Heart left ventricle (tissue), 16 donors: Measurements from ENCODE around the gene TTC38. TPM values are rescaled to one million over a fixed set of nuclear protein-coding genes. Genes with fewer than 3 reads are reported as not detected.
A peak's percentile ranks its signal among the peaks of the same experiment; 100 is the strongest.

ENCODE experiments used
- ATAC-seq, 4 donors: fragments of 200-7000 bp; cut with Tn5 transposase; one replicate each; pipeline ENCODE4 v1.9.1; 2020 to 2022; ENCODE audit warnings: moderate library complexity in 4 of 4, mild to moderate bottlenecking in 3 of 4, moderate number of reproducible peaks in 1 of 4
- DNase-seq, 5 donors: peaks; one replicate each; pipeline ENCODE4 v3.0.0-alpha.2; 2020
- H3K27ac ChIP-seq, 12 donors: fragments of 200-600 bp; sonication (generic) in 4 of 12; one replicate each; pipeline versions ENCODE4 v1.5.0 to v1.8.0; 2016 to 2022; ENCODE audit warnings: mild to moderate bottlenecking in 2 of 12
- H3K27me3 ChIP-seq, 9 donors: fragments of 200-600 bp; sonication (generic) in 2 of 9; one replicate each; pipeline versions ENCODE4 v1.5.1 to v1.8.0; 2016 to 2022; ENCODE audit warnings: mild to moderate bottlenecking in 3 of 9
- H3K36me3 ChIP-seq, 9 donors: fragments of 200-600 bp; sonication (generic) in 2 of 9; one replicate each; pipeline versions ENCODE4 v1.5.0 to v1.8.0; 2018 to 2022; ENCODE audit warnings: mild to moderate bottlenecking in 2 of 9
- H3K4me1 ChIP-seq, 12 donors: fragments of 200-600 bp; sonication (generic) in 4 of 12; one replicate each; pipeline versions ENCODE4 v1.5.0 to v1.8.0; 2016 to 2022; ENCODE audit warnings: mild to moderate bottlenecking in 3 of 12
- H3K4me3 ChIP-seq, 12 donors: fragments of 200-600 bp; sonication (generic) in 4 of 12; one replicate each; pipeline versions ENCODE4 v1.5.0 to v1.8.0; 2017 to 2022; ENCODE audit warnings: mild to moderate bottlenecking in 9 of 12, moderate library complexity in 4 of 12
- H3K9me3 ChIP-seq, 12 donors: fragments of 200-600 bp; sonication (generic) in 4 of 12; one replicate each; pipeline versions ENCODE4 v1.5.0 to v1.8.0; 2016 to 2022; ENCODE audit warnings: mild to moderate bottlenecking in 1 of 12
- POLR2A ChIP-seq, 2 donors: fragments of 450-650 bp; IDR thresholded peaks; one replicate each; pipeline ENCODE4 v1.6.1; 2017; ENCODE audit warnings: antibody characterized with exemption in 2 of 2, mild to moderate bottlenecking in 2 of 2, moderate library complexity in 2 of 2
- WGBS, 4 donors: extraction: QIAGEN DNeasy Blood & Tissue Kit in 2 of 4; methylation state at CpG; one replicate each; pipeline versions ENCODE4 v1.1.5 to v1.1.7; 2013 to 2018; 5-methylcytosine and 5-hydroxymethylcytosine counted together
- intact Hi-C, 10 donors: fragments of 100-400 bp; cut with DNase I; formaldehyde crosslinking; loops; one replicate each; pipeline versions ENCODE4 v1.11.1 to v1.14.2; 2022
- polyA plus RNA-seq, 2 donors: library from polyadenylated mRNA; stranded (reverse); fragments of 200-250 nt; gene quantifications; one replicate each; pipeline ENCODE4 v1.2.3, GENCODE V29; 2013
- total RNA-seq, 9 donors: library from RNA; depleted of rRNA in 2 of 9; stranded (reverse); fragments of >200 nt in 2 of 9; fragmentation: NEBNext Ultra II Directional in 3 of 9; extraction: Animal tissue kit (Norgen Biotek cat#: 25700) in 3 of 9; gene quantifications; one replicate each; pipeline versions ENCODE4 v1.1.0 to v1.2.4, GENCODE V29; 2016 to 2023
- TF ChIP-seq, protein P1 (sequence below), 12 donors: fragments of 200-600 bp; sonication (generic) in 4 of 12; IDR thresholded peaks; one replicate each; pipeline versions ENCODE4 v1.5.0 to v1.8.0; 2018 to 2022; ENCODE audit warnings: antibody characterized with exemption in 12 of 12, mild to moderate bottlenecking in 5 of 12
- donor health status: ischemic (EF 13 %, LVEDD 7.1; RV severe dilation, severe dysfunction).
- donor health status: healthy with polysubstance abuse.
- donor health status: DM: no; HTN: yes; CAD: no.
- donor health status: DM: no; HTN: no; CAD: no.
- donor health status: ischemic (EF 25% LVEDD 6.9; RV normal size, moderate dysfunction).
- donor health status: ischemic (EF 25% LVEDD 5.7; RV mildly dilated, moderate dysfunction).
- donor health status: healthy.
- donor health status: DM: yes; HTN: yes; CAD: no.
- donor health status: ischemic (EF 35%, LVEDD 5.7; RV mildly dilated, moderate dysfunction).
- donor health status: nonischemic (EF 11% LVEDD 7.7; RV severe dilation, severe dysfunction).
- donor health status: DM: yes; HTN: yes; CAD: no.
- donor health status: PGD.
- donor health status: ischemic (EF 29% LVEDD 5.4; RV normal size, mild dysfunction).
- donor health status: nonischemic (EF 23%, LVEDD 6.1; RV moderate dilation, normal function).

Gene TTC38
- total and polyA plus RNA-seq, 11 donors: 15.5 to 72.4 (median 25.3) TPM

GRCh38 chr22:46293577-46294260 lies 25.9 kb downstream of the TTC38 start:
- no peaks in the 10 kb centered on the region for H3K27me3 ChIP-seq
- H3K36me3 ChIP-seq: peaks cover 0 to 36% (median 20%) of the 10 kb centered on the region in 9 donors
- no peak for TF ChIP-seq POLR2A (IDR thresholded peaks at IDR 0.05)
- TF ChIP-seq, protein P1, sequence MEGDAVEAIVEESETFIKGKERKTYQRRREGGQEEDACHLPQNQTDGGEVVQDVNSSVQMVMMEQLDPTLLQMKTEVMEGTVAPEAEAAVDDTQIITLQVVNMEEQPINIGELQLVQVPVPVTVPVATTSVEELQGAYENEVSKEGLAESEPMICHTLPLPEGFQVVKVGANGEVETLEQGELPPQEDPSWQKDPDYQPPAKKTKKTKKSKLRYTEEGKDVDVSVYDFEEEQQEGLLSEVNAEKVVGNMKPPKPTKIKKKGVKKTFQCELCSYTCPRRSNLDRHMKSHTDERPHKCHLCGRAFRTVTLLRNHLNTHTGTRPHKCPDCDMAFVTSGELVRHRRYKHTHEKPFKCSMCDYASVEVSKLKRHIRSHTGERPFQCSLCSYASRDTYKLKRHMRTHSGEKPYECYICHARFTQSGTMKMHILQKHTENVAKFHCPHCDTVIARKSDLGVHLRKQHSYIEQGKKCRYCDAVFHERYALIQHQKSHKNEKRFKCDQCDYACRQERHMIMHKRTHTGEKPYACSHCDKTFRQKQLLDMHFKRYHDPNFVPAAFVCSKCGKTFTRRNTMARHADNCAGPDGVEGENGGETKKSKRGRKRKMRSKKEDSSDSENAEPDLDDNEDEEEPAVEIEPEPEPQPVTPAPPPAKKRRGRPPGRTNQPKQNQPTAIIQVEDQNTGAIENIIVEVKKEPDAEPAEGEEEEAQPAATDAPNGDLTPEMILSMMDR (IDR thresholded peaks at IDR 0.05): no peak
- H3K4me1 ChIP-seq: peaks cover 0 to 44% (median 19%) of the 10 kb centered on the region in 12 donors
- peak overlapping the region in 4 of 12 donors; percentile 7 to 87 (median 31) for H3K27ac ChIP-seq
- intact Hi-C loops: loop anchor here in 1 of 10 donors (5.0 kb wide), 1 partner anchor 151 kb away; no protein-coding TSS in a partner anchor
- H3K9me3 ChIP-seq: peaks cover 0 to 7% (median 0%) of the 10 kb centered on the region in 12 donors
- ATAC-seq (no peak), DNase-seq (peak; percentile 48 to 80 (median 70))
- H3K4me3 ChIP-seq: no peak overlapping the region
- WGBS, 4 donors: 77 to 88% (median 79%) methylated on average over 11 of the region's 11 CpGs

DNA sequence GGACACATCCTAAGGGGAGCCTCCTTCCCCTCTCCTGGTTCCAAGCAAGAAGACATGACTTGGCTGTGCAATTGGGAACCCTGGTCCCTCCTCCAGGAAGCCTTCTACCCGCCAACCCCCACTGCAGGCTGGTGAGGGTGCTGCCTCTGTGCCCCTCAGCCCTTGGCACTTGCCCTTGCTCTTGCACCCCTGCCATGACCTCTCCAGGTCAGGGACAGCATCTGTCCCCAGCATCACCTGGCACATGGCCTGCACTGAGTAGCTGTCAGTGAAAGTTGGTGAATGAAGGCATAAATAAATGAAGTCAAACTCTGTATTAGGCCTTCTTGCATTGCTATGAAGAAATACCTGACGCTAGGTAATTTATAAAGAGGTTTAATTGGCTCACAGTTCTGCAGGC lies 27.0 kb downstream of the TTC38 start:
- no peak for DNase-seq
- WGBS, 4 donors: 85 to 98% (median 93%) methylated on average over 2 of the region's 2 CpGs
- intact Hi-C loops: loop anchor here in 6 of 10 donors (5.0 kb wide), 6 partner anchors 37 to 172 kb away; partner anchors contain the start of genes CDPF1 (in 1 of the 6) and PPARA (in 1 of the 6)

GRCh38 chr22:46295277-46295971 lies 27.6 kb downstream of the TTC38 start:
- intact Hi-C loops: loop anchor here in 6 of 10 donors (5.0 kb wide), 5 partner anchors 38 to 173 kb away; partner anchors contain the start of genes CDPF1 (in 1 of the 6) and PPARA (in 1 of the 6)
- Histone ChIP-seq H3K36me3 (peaks cover 0 to 29% (median 20%) of the 10 kb centered on the region in 9 donors), H3K27me3 (no peaks in the 10 kb centered on the region), H3K4me1 (peaks cover 0 to 37% (median 16%) of the 10 kb centered on the region in 12 donors), H3K9me3 (peaks cover 0 to 7% (median 0%) of the 10 kb centered on the region in 12 donors), H3K4me3 (peak overlapping the region in 8 of 12 donors; percentile 53 to 74 (median 63)), H3K27ac (peak overlapping the region in 10 of 12 donors; percentile 85 to 99 (median 88))
- no peak for TF ChIP-seq POLR2A (IDR thresholded peaks at IDR 0.05)
- TF ChIP-seq, protein P1 (IDR thresholded peaks at IDR 0.05): no peak
- DNase-seq (no peak), ATAC-seq (no peak)
- 62 to 76% (median 69%) methylated on average over 3 to 4 of the region's 4 CpGs for WGBS, 4 donors

More for the DNA sequence above, 27.0 kb downstream of the TTC38 start:
- H3K27me3 ChIP-seq: no peaks in the 10 kb centered on the region
- no peak overlapping the region for H3K4me3 ChIP-seq
- no peak for TF ChIP-seq POLR2A (IDR thresholded peaks at IDR 0.05)
- TF ChIP-seq, protein P1 (IDR thresholded peaks at IDR 0.05): no peak
- H3K36me3 ChIP-seq: peaks cover 0 to 30% (median 20%) of the 10 kb centered on the region in 9 donors
- H3K27ac ChIP-seq: no peak overlapping the region
- H3K4me1 ChIP-seq: peaks cover 0 to 37% (median 17%) of the 10 kb centered on the region in 12 donors
- peaks cover 0 to 7% (median 0%) of the 10 kb centered on the region in 12 donors for H3K9me3 ChIP-seq
- ATAC-seq: no peak
